Left ventricle myocardium inferior (tissue), 1 donor: ENCODE measurements around the gene HSPA4. TPM values are rescaled to one million over a fixed set of nuclear protein-coding genes. Genes with fewer than 3 reads are reported as not detected.

ENCODE experiments used
- DNase-seq: peaks from one replicate; pipeline ENCODE4 v3.0.0-alpha.2; 2020
- H3K27ac ChIP-seq: fragments of 200-600 bp; replicated peaks from 2 replicates; pipeline ENCODE4 v1.8.0; 2021
- H3K27me3 ChIP-seq: fragments of 200-600 bp; 2 replicates; pipeline ENCODE4 v1.8.0; 2021; ENCODE audit warnings: low read depth
- H3K36me3 ChIP-seq: fragments of 200-600 bp; 2 replicates; pipeline ENCODE4 v1.8.0; 2021
- H3K4me1 ChIP-seq: fragments of 200-600 bp; 2 replicates; pipeline ENCODE4 v1.8.0; 2021
- H3K4me3 ChIP-seq: fragments of 200-600 bp; 2 replicates; pipeline ENCODE4 v1.8.0; 2021; ENCODE audit warnings: mild to moderate bottlenecking, moderate library complexity
- H3K9me3 ChIP-seq: fragments of 200-600 bp; replicated peaks from 2 replicates; pipeline ENCODE4 v1.8.0; 2021
- CTCF ChIP-seq: fragments of 200-600 bp; IDR thresholded peaks from 2 replicates; pipeline ENCODE4 v1.8.0; 2021; ENCODE audit warnings: antibody characterized with exemption, mild to moderate bottlenecking, borderline replicate concordance
- intact Hi-C: fragments of 100-400 bp; cut with micrococcal nuclease; formaldehyde crosslinking; loops from one replicate; pipeline ENCODE4 v1.11.0; 2022
- total RNA-seq: library from RNA; stranded (reverse); fragmentation: NEBNext Ultra II Directional; extraction: Animal tissue kit (Norgen Biotek cat#: 25700); gene quantifications from one replicate; pipeline ENCODE4 v1.2.1, GENCODE V29; 2021
- donor health status: DM: no; HTN: yes; CAD: no; lungs with severe emphysema.

HSPA4 gene
- total RNA-seq, 1 donor from 2014 or later: 80.2 TPM

- Histone ChIP-seq H3K36me3 (no peaks in the 10 kb centered on the region), H3K9me3 (no peaks in the 10 kb centered on the region), H3K27ac (peak overlapping the region; percentile 96), H3K4me1 (peaks cover 67% of the 10 kb centered on the region), H3K27me3 (no peaks in the 10 kb centered on the region), H3K4me3 (peak overlapping the region; percentile 98)
- intact Hi-C loops: no loop called here
- no peak for TF ChIP-seq CTCF
- DNase-seq: peak; percentile 66
Measured at GRCh38 chr5:133052317-133053175, 733 bp downstream of the HSPA4 start.

- TF ChIP-seq CTCF: no peak
- Histone ChIP-seq H3K27me3 (no peaks in the 10 kb centered on the region), H3K36me3 (no peaks in the 10 kb centered on the region), H3K9me3 (no peaks in the 10 kb centered on the region), H3K4me3 (peak overlapping the region; percentile 98), H3K27ac (no peak overlapping the region), H3K4me1 (peaks cover 76% of the 10 kb centered on the region)
- intact Hi-C loops: no loop called here
- DNase-seq: no peak
Measured at GRCh38 chr5:133053448-133053847, 1.6 kb downstream of the HSPA4 start.

GRCh38 chr5:133054697-133055471 lies 3.1 kb downstream of the HSPA4 start:
- DNase-seq: no peak
- no peak for TF ChIP-seq CTCF
- Histone ChIP-seq H3K4me1 (peaks cover 72% of the 10 kb centered on the region), H3K9me3 (no peaks in the 10 kb centered on the region), H3K36me3 (no peaks in the 10 kb centered on the region), H3K27me3 (no peaks in the 10 kb centered on the region), H3K4me3 (no peak overlapping the region), H3K27ac (no peak overlapping the region)
- intact Hi-C loops: no loop called here

- intact Hi-C loops: no loop called here
- Histone ChIP-seq H3K9me3 (no peaks in the 10 kb centered on the region), H3K27me3 (no peaks in the 10 kb centered on the region), H3K4me1 (peaks cover 66% of the 10 kb centered on the region), H3K36me3 (no peaks in the 10 kb centered on the region), H3K27ac (no peak overlapping the region), H3K4me3 (no peak overlapping the region)
- TF ChIP-seq CTCF: no peak
- no peak for DNase-seq
Measured at GRCh38 chr5:133056891-133057290, 5.1 kb downstream of the HSPA4 start.

- Histone ChIP-seq H3K36me3 (no peaks in the 10 kb centered on the region), H3K9me3 (no peaks in the 10 kb centered on the region), H3K4me3 (no peak overlapping the region), H3K27me3 (no peaks in the 10 kb centered on the region), H3K27ac (no peak overlapping the region), H3K4me1 (peaks cover 61% of the 10 kb centered on the region)
- TF ChIP-seq CTCF: no peak
- DNase-seq: no peak
- intact Hi-C loops: no loop called here
Measured at GRCh38 chr5:133059621-133060020, 7.8 kb downstream of the HSPA4 start.
